HG03378 (cell line): ENCODE measurements around the gene GREM2.

ENCODE experiments used
- ATAC-seq: cut with Tn5 transposase; IDR thresholded peaks from one replicate; pipeline ENCODE4 v1.9.1; 2021; ENCODE audit warnings: mild to moderate bottlenecking, moderate library complexity; ENCODE audit not compliant: unreplicated experiment

GREM2 gene

DNA sequence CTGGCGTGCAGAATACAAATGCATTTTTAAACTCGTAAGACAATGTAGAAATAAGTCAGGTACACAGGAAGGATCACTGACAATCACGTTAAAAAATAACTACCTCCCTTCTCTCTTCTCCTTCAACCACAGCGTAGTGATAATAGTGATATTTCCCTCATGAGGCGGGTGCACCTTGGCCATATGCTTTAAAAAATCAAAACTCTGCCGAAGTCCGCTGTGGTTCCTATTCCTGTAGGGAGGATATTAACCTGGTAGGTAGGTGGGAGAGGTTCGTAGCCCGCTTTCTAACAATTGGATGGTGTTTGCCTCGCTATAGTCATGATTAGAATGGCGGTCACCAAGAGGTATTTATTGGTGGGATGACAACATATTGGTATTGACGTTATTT, 732 bp downstream of the GREM2 start:
- ATAC-seq, result no peak

- no peak for ATAC-seq
Observed at GRCh38 chr1:240610636-240611035, 1.3 kb downstream of the GREM2 start.

- ATAC-seq, result no peak
Observed at GRCh38 chr1:240609527-240610060, 2.4 kb downstream of the GREM2 start.

GRCh38 chr1:240608707-240609106, 3.2 kb downstream of the GREM2 start:
- no peak for ATAC-seq

GRCh38 chr1:240607006-240607405, 4.9 kb downstream of the GREM2 start:
- ATAC-seq, result no peak

- no peak for ATAC-seq
Observed at GRCh38 chr1:240602189-240602588, 9.8 kb downstream of the GREM2 start.

GRCh38 chr1:240599830-240600229, 12.1 kb downstream of the GREM2 start:
- no peak for ATAC-seq

GRCh38 chr1:240599299-240599698, 12.7 kb downstream of the GREM2 start:
- ATAC-seq, result no peak

DNA sequence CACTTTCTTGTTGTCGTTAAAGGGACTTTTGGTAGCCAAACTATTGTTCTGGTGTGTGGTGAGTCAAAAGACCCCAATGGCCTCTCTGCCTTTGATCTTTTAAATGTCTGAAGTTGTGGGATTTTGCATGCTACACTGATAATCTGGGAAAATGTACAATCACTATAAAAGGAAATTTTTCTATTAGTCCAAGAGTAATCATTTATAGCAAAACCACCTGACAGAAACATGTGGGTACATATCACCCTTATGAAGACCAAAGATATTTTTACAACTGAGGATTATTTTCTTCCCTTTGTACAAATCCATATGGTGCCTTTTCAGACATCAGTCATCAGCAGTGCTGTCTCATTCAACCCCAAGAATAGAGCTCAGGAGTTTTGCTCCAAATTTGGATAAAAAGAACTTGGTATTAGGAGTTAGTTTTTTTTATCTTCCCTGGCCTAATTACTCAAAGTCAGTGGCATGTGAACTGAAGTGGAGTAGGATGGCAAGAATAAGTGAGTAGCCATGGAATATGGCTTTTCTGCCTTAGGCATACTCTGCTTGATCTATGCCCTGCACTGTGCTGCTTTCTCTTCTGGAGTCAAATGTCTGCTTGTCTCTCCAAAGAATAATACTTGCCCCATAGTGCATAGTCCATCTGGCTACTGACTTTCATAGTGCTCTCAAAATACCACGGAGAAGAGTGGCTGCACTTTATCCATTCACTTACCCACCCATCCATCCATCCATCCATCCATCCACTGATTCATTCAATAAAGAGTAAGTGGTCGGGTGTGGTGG, 13.5 kb downstream of the GREM2 start:
- no peak for ATAC-seq

- ATAC-seq, result no peak
Observed at GRCh38 chr1:240597153-240597745, 14.7 kb downstream of the GREM2 start.

DNA sequence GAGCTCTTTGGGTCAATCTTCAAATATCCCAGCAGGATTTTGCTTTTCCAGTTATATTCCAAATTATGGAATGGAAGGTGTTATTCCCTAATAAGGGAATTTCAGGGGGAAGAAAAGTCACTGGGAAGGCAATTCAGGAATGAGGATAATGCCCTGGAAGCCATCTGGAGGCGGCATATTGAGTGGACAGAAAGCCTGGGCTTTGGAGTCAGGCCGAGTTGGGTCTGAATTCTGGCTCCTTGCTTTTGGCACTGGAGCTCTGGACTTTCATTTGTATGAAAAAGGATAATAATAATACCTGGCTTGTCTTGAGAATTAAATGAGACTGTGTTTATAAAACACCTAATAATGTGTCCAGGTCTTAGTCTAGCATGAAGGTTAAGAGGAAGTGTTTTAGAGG, 16.5 kb downstream of the GREM2 start:
- ATAC-seq, result no peak

- no peak for ATAC-seq
Observed at GRCh38 chr1:240591564-240591963, 20.4 kb downstream of the GREM2 start.

DNA sequence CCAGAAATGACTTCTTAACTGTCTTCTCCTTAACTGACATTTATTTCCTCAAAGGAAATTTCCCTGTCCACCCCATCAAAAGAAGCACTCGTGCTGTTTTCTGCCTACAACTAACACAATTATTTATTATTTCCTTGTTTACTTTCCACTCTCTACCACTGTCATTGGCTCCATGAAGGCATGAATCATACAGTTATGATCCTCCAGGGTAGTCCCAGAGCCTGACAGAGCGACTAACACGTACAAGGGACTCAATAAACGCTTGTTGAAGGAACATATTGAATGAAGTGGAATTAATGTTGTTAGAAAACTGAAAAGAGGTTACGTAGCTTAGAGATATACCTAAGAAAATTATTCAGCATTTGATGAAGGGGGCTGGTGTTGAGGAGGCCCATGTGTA, 20.9 kb downstream of the GREM2 start:
- ATAC-seq, result no peak

DNA sequence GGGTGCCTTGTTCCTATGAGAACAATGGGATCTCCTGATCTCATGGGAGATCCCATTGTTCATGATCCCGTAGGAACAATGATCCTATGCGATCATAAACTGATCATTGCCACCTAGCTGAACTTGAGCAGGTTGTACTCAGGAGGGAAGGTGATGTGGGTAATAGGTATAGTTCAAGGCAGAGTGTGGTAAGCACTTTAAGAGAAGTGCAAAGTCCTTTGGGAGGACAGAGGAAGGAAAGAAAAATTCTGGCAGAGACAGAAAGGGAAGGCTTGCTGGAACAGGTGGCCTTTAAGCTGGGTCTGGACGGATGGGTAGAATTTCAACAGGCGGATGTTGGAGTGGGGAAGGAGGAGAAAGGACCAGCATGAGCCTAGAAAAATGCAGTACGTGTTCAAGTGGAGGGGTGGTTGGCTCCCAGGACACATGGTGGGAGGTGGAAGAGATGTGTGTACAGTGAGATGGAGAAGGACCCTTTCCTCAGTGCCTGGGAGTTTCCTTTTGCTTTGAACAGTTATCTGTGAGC, 22.3 kb downstream of the GREM2 start:
- no peak for ATAC-seq

- ATAC-seq, result no peak
Observed at GRCh38 chr1:240586006-240586405, 25.9 kb downstream of the GREM2 start.

GRCh38 chr1:240582953-240583352, 29.0 kb downstream of the GREM2 start:
- ATAC-seq, result no peak

GRCh38 chr1:240579511-240579910, 32.4 kb downstream of the GREM2 start:
- no peak for ATAC-seq

GRCh38 chr1:240577095-240577494, 34.9 kb downstream of the GREM2 start:
- no peak for ATAC-seq

DNA sequence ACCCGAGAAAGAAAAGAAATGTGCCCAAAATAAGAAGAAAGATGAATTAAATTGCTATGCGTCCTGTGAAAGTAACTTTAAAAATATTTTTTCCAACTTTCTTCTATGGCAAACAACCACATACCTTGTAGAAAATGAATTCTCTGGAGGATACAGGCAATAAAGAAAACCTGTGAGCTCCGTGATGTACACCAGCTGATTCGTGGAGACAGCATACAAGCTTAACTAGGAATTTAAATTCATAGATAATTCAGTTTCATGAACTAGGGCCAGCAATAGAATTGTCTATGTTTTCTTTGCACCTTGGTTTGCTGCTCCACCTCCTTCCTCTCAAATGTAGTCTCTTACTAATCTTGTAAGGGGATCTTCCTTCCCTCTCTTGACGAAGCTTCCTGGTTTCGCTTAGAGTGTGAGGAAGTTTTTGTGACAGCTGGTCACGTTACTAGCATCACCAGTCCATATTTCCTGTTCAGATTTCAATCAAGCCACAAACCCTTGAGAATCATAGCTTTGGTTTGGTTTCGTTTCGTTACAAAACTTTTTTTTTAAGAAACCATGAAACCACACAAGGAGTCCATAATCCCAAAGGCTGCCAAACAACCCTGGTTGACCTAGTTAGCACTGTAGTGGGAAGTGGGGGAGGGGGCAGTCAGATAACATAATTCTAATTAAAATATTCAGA, 35.8 kb downstream of the GREM2 start:
- peak; percentile 76 for ATAC-seq

GRCh38 chr1:240572328-240572727, 39.6 kb downstream of the GREM2 start:
- no peak for ATAC-seq

DNA sequence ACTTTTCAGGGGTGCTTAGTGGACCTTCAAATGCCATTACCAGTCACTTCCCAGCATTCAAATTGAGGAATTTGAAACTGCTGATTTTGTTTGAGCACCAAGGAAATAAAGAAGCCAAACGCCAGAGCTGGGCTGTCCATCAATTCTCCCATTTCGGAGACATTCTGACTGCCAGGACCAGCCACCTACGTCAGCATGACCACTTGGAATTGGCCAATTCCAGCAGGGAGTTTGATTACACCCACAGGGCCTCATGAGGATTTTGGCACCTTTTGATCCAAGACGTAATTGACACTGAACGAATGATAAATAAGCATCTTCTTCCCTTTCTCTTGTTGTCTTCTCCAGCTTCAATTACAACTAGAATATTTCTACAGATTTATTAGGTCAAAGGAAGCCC, 40.2 kb downstream of the GREM2 start:
- no peak for ATAC-seq

DNA sequence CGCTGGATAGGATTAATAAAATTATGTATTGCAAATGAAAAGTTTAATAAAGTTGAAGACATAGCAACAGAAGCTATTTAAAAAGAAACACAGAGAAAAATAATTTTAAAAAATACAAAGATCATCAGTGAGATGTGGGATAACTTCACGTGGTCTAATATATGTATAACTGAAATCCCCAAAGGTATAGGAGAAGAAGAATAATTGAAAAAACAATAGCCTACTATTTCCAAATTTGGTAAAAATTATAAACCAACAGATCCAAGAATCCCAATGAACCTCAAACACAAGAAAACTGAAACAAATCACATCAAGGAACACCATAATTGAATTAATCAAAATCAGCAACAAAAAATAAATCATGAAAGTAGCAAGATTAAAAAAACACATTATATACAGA, 44.9 kb downstream of the GREM2 start:
- ATAC-seq, result no peak
